ENCODE data around the gene TGFB2.

DNA sequence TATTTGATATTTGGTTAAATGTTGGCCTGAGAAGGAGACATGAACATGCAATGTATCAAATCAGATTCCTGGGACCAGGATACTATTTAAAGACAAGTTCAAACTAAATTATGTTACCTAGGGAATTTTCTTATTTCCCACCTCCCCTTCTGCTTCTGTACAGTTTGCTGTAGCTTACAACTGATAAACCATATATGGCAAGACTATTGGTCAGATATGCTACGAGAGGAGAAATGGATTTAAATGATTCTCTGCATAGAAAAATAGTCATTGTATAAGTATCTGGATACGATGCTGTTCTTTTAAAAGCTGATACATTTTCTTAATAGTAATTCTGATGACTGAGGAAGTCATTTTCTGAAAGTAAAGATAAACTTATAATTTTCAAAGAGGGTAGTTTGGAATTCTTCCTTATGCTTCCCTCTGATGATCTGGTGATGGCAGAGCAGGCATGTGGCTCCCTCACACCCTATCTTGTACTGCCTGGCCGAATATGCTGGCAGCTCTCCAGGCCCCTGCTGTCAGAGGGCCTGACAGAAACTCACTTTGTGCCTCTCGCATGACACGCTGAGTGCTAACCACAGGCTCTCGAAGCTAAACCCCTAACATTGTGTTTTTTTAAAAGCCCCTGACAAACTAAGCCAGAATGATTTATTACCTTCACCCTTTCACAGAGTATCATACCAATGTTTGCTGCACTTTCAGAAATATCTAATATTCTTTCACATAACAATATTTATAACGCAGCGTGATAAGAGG, 40.7 kb upstream of the TGFB2 start:
- TF ChIP-seq, protein P1, sequence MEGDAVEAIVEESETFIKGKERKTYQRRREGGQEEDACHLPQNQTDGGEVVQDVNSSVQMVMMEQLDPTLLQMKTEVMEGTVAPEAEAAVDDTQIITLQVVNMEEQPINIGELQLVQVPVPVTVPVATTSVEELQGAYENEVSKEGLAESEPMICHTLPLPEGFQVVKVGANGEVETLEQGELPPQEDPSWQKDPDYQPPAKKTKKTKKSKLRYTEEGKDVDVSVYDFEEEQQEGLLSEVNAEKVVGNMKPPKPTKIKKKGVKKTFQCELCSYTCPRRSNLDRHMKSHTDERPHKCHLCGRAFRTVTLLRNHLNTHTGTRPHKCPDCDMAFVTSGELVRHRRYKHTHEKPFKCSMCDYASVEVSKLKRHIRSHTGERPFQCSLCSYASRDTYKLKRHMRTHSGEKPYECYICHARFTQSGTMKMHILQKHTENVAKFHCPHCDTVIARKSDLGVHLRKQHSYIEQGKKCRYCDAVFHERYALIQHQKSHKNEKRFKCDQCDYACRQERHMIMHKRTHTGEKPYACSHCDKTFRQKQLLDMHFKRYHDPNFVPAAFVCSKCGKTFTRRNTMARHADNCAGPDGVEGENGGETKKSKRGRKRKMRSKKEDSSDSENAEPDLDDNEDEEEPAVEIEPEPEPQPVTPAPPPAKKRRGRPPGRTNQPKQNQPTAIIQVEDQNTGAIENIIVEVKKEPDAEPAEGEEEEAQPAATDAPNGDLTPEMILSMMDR (IDR thresholded peaks at IDR 0.05; ENCODE audit: borderline replicate concordance, extremely low read depth, low read length, poor library complexity, severe bottlenecking), result no peak
- no peak for TF ChIP-seq EZH2 (IDR thresholded peaks at IDR 0.05; ENCODE audit: borderline replicate concordance, low read depth, low read length, severe bottlenecking)

Measured in DND-41 (cell line).